IMR-90 (cell line): ENCODE results near the gene ALDH7A1. TPM values are rescaled to one million over a fixed set of nuclear protein-coding genes. Genes with fewer than 3 reads are reported as not detected.

Experiments used
- ATAC-seq: fragments of 200-7000 bp; cut with Tn5 transposase; 2 replicates; pipeline ENCODE4 v1.9.1; 2020; ENCODE audit warnings: low read depth, mild to moderate bottlenecking, moderate library complexity
- BruUV-seq: library from RNA; stranded (reverse); fragments of 400-500 nt; replicated peaks from 2 replicates; lab custom pipeline; 2021; lab: Mats Ljungman, UMichigan
- CTCF ChIA-PET: fragments of 300-600 bp; formaldehyde crosslinking; extraction: SDS; loops from one replicate; lab custom pipeline; 2021; ENCODE audit warnings: antibody characterized with exemption; lab: Yijun Ruan, JAX
- POLR2A ChIA-PET: fragments of 300-600 bp; sonication (Branson Sonifier 250); formaldehyde crosslinking; loops from one replicate; lab custom pipeline; 2022; ENCODE audit warnings: antibody characterized with exemption; ENCODE audit not compliant: unreplicated experiment; lab: Charles Lee
- DNase-seq: peaks from one replicate; pipeline ENCODE4 v3.0.0; 2013
- H2AFZ ChIP-seq: replicated peaks from 2 replicates; pipeline ENCODE3; 2013; ENCODE audit warnings: low read length, mild to moderate bottlenecking; ENCODE audit not compliant: poor library complexity
- H2AK5ac ChIP-seq: 2 replicates; pipeline ENCODE4 v1.6.1; 2013; ENCODE audit warnings: low read depth, low read length, inconsistent platforms
- H2AK9ac ChIP-seq: replicated peaks from 2 replicates; pipeline ENCODE3; 2013; ENCODE audit warnings: mild to moderate bottlenecking, low read depth, low read length, moderate library complexity; ENCODE audit not compliant: poor library complexity
- H2BK120ac ChIP-seq: 2 replicates; pipeline ENCODE4 v1.6.1; 2013; ENCODE audit warnings: low read depth, low read length, inconsistent platforms
- H2BK15ac ChIP-seq: 3 replicates; pipeline ENCODE4 v1.6.1; 2013; ENCODE audit warnings: low read depth, low read length, inconsistent platforms
- H2BK20ac ChIP-seq: 2 replicates; pipeline ENCODE4 v1.6.1; 2013; ENCODE audit warnings: low read depth, mild to moderate bottlenecking, inconsistent platforms, low read length, moderate library complexity
- H2BK5ac ChIP-seq: 2 replicates; pipeline ENCODE4 v1.6.1; 2013; ENCODE audit warnings: mild to moderate bottlenecking, low read depth, low read length, inconsistent platforms; ENCODE audit not compliant: poor library complexity, severe bottlenecking
- H3K14ac ChIP-seq: replicated peaks from 2 replicates; pipeline ENCODE4 v1.6.1; 2013; ENCODE audit warnings: low read depth, low read length, inconsistent platforms
- H3K18ac ChIP-seq: 2 replicates; pipeline ENCODE4 v1.6.1; 2013; ENCODE audit warnings: low read depth, low read length, control low read depth
- H3K23ac ChIP-seq: 2 replicates; pipeline ENCODE4 v1.6.1; 2013; ENCODE audit warnings: low read depth, low read length, inconsistent platforms
- H3K27ac ChIP-seq: 2 replicates; pipeline ENCODE4 v1.5.1; 2013; ENCODE audit warnings: mild to moderate bottlenecking, control low read depth, low read length; ENCODE audit not compliant: insufficient read depth
- H3K27me3 ChIP-seq: 2 replicates; pipeline ENCODE4 v1.6.1; 2013; ENCODE audit warnings: low read length; ENCODE audit not compliant: control insufficient read depth, insufficient read depth
- H3K36me3 ChIP-seq: 2 replicates; pipeline ENCODE4 v1.6.1; 2013; ENCODE audit warnings: low read length, mixed read lengths; ENCODE audit not compliant: control insufficient read depth, insufficient read depth
- H3K4ac ChIP-seq: 2 replicates; pipeline ENCODE4 v1.6.1; 2013; ENCODE audit warnings: low read depth, low read length, inconsistent platforms
- H3K4me1 ChIP-seq: 2 replicates; pipeline ENCODE4 v1.6.1; 2013; ENCODE audit warnings: low read length, mixed read lengths; ENCODE audit not compliant: control insufficient read depth, insufficient read depth
- H3K4me2 ChIP-seq: 2 replicates; pipeline ENCODE4 v1.6.1; 2013; ENCODE audit warnings: low read depth, mild to moderate bottlenecking, control low read depth, low read length, moderate library complexity
- H3K4me3 ChIP-seq: 2 replicates; pipeline ENCODE4 v1.5.1; 2013; ENCODE audit warnings: low read depth, mild to moderate bottlenecking, control low read depth, low read length, moderate library complexity; ENCODE audit not compliant: insufficient read depth
- H3K56ac ChIP-seq: 2 replicates; pipeline ENCODE4 v1.6.1; 2013; ENCODE audit warnings: low read length, inconsistent platforms; ENCODE audit not compliant: insufficient read depth; ENCODE audit errors: extremely low read depth
- H3K79me1 ChIP-seq, 2 experiments: 2 replicates each; pipeline ENCODE4 v1.6.1; 2013; ENCODE audit warnings: low read length in 2 of 2, inconsistent platforms in 1 of 2, low read depth in 1 of 2
- H3K9ac ChIP-seq: 2 replicates; pipeline ENCODE4 v1.6.1; 2013; ENCODE audit warnings: low read depth, low read length, control low read depth
- H3K9me1 ChIP-seq: 2 replicates; pipeline ENCODE4 v1.6.1; 2013; ENCODE audit warnings: low read length, inconsistent platforms; ENCODE audit not compliant: insufficient read depth
- H3K9me3 ChIP-seq: 2 replicates; pipeline ENCODE4 v1.6.1; 2013; ENCODE audit warnings: low read length; ENCODE audit not compliant: control insufficient read depth, insufficient read depth
- H4K20me1 ChIP-seq: 2 replicates; pipeline ENCODE4 v1.6.1; 2013; ENCODE audit warnings: low read length, inconsistent platforms; ENCODE audit not compliant: insufficient read depth
- H4K5ac ChIP-seq: 2 replicates; pipeline ENCODE4 v1.6.1; 2013; ENCODE audit warnings: mild to moderate bottlenecking, low read depth, low read length, control low read depth
- H4K8ac ChIP-seq, 2 experiments: 2 replicates each; pipeline ENCODE4 v1.6.1; 2013; ENCODE audit warnings: low read depth in 2 of 2, low read length in 2 of 2, control low read depth in 1 of 2, inconsistent platforms in 1 of 2
- H4K91ac ChIP-seq: 2 replicates; pipeline ENCODE4 v1.6.1; 2013; ENCODE audit warnings: low read depth, low read length, inconsistent platforms; ENCODE audit not compliant: insufficient read depth
- BHLHE40 ChIP-seq: fragments of 150-350 bp; IDR thresholded peaks from 2 replicates; pipeline ENCODE4 v1.6.1; 2016; ENCODE audit warnings: mild to moderate bottlenecking, low read depth, low read length
- dilution Hi-C: fragments of 300-500 bp; cut with HindIII; formaldehyde crosslinking; loops from one replicate; pipeline ENCODE4 v1.14.3; 2018; ENCODE audit warnings: low sequenced_read_pairs; ENCODE audit not compliant: unreplicated experiment
- in situ Hi-C: fragments of 300-500 bp; cut with MboI; formaldehyde crosslinking; loops from 3 replicates; pipeline ENCODE4 v1.14.3; 2019; ENCODE audit warnings: low sequenced_read_pairs, inconsistent platforms, mixed read lengths
- intact Hi-C: fragments of 100-400 bp; cut with micrococcal nuclease; formaldehyde crosslinking; loops from 2 replicates; pipeline ENCODE4 v1.10.0; 2022
- polyA plus RNA-seq, 3 experiments: library from polyadenylated mRNA; depleted of rRNA; stranded (reverse); fragments of >200 nt; gene quantifications; 2 replicates each; pipeline ENCODE4 v1.2.3, GENCODE V29; 2012; ENCODE audit warnings: low replicate concordance in 1 of 3
- total RNA-seq: library from RNA; depleted of rRNA; stranded (reverse); fragments of >200 nt; gene quantifications from 2 replicates; pipeline ENCODE4 v1.2.3, GENCODE V29; 2012

ALDH7A1 gene
- total and polyA plus RNA-seq, 2 of the 4 experiments (the other 2 are of a cell fraction): 40.9 to 62.2 TPM

- H3K36me3 ChIP-seq: peaks cover 11% of the 10 kb centered on the region
- CTCF ChIA-PET: no interaction called here
Measured at GRCh38 chr5:126487596-126487995, 107.4 kb downstream of the ALDH7A1 start.

More at GRCh38 chr5:126487596-126487995, 107.4 kb downstream of the ALDH7A1 start:
- ATAC-seq (no peak), DNase-seq (no peak)
- H3K9me3 ChIP-seq: no peaks in the 10 kb centered on the region
- BruUV-seq: no TSS peak
- POLR2A ChIA-PET: no interaction called here
- dilution Hi-C loops: no loop called here
- no peak overlapping the region for H3K9ac ChIP-seq
- no peaks in the 10 kb centered on the region for H3K79me1 ChIP-seq
- no peaks in the 10 kb centered on the region for H4K20me1 ChIP-seq
- no peak overlapping the region for H2BK15ac ChIP-seq
- H2BK120ac ChIP-seq: no peak overlapping the region
- H2AK5ac ChIP-seq: no peak overlapping the region
- no peak overlapping the region for H4K5ac ChIP-seq
- in situ Hi-C loops: no loop called here
- H3K4me2 ChIP-seq: no peak overlapping the region
- no peak overlapping the region for H3K4me3 ChIP-seq
- H3K23ac ChIP-seq: no peak overlapping the region
- H2AK9ac ChIP-seq: no peak overlapping the region
- no peak overlapping the region for H3K14ac ChIP-seq
- H3K27ac ChIP-seq: no peak overlapping the region
- no peak overlapping the region for H2BK20ac ChIP-seq
- H3K56ac ChIP-seq: no peak overlapping the region
- no peaks in the 10 kb centered on the region for H3K9me1 ChIP-seq
- intact Hi-C loops: no loop called here
- no peak overlapping the region for H4K8ac ChIP-seq
- no peak for TF ChIP-seq BHLHE40
- no peak overlapping the region for H2BK5ac ChIP-seq
- H3K4ac ChIP-seq: no peak overlapping the region
- H3K27me3 ChIP-seq: no peaks in the 10 kb centered on the region
- no peak overlapping the region for H3K18ac ChIP-seq
- no peaks in the 10 kb centered on the region; the same call in 1 of the 2 replicates for H3K4me1 ChIP-seq
- H4K91ac ChIP-seq: no peak overlapping the region
- no peak overlapping the region for H2AFZ ChIP-seq
